Peyer's patch (tissue), 4 donors: ENCODE data around the gene RALGPS2.

ENCODE experiments used
- POLR2A ChIP-seq, 2 donors: fragments of 450-650 bp; IDR thresholded peaks; one replicate each; pipeline ENCODE4 v1.5.1; 2017; ENCODE audit warnings: antibody characterized with exemption in 2 of 2, mild to moderate bottlenecking in 2 of 2, moderate library complexity in 2 of 2
- TF ChIP-seq, protein P1 (sequence below), 6 experiments: fragments of 450-650 bp in 4 of 6; fragments of 200-600 bp in 2 of 6; sonication (generic) in 1 of 6; IDR thresholded peaks; one replicate each; pipeline ENCODE4 v1.5.1; 2017 to 2019; ENCODE audit warnings: antibody characterized with exemption in 6 of 6, mild to moderate bottlenecking in 3 of 6, moderate library complexity in 1 of 6

- no peak for TF ChIP-seq POLR2A (IDR thresholded peaks at IDR 0.05)
- TF ChIP-seq, protein P1, sequence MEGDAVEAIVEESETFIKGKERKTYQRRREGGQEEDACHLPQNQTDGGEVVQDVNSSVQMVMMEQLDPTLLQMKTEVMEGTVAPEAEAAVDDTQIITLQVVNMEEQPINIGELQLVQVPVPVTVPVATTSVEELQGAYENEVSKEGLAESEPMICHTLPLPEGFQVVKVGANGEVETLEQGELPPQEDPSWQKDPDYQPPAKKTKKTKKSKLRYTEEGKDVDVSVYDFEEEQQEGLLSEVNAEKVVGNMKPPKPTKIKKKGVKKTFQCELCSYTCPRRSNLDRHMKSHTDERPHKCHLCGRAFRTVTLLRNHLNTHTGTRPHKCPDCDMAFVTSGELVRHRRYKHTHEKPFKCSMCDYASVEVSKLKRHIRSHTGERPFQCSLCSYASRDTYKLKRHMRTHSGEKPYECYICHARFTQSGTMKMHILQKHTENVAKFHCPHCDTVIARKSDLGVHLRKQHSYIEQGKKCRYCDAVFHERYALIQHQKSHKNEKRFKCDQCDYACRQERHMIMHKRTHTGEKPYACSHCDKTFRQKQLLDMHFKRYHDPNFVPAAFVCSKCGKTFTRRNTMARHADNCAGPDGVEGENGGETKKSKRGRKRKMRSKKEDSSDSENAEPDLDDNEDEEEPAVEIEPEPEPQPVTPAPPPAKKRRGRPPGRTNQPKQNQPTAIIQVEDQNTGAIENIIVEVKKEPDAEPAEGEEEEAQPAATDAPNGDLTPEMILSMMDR (IDR thresholded peaks at IDR 0.05) = no peak
These were observed 185.0 kb downstream of the RALGPS2 start for GRCh38 chr1:178910023-178910422.
